ENCODE data around the gene CELF2.

Gene CELF2

GRCh38 chr10:11131112-11131639, 113.5 kb downstream of the CELF2 start:
- no peaks in the 10 kb centered on the region for H3K9me2 ChIP-seq (replicated peaks; ENCODE audit: insufficient read depth, low read length)
- H3K4me3 ChIP-seq (ENCODE audit: insufficient read depth, low read length, poor library complexity, severe bottlenecking): no peak overlapping the region
- no peaks in the 10 kb centered on the region for H3K36me3 ChIP-seq (ENCODE audit: low read length)
- H2AFZ ChIP-seq (ENCODE audit: low read depth, low read length, severe bottlenecking): no peak overlapping the region
- H3K79me2 ChIP-seq (ENCODE audit: insufficient read depth, low read length): no peaks in the 10 kb centered on the region
- H3F3A ChIP-seq (ENCODE audit: insufficient read depth): no peaks in the 10 kb centered on the region
- H4K20me1 ChIP-seq (ENCODE audit: low read depth, low read length): no peaks in the 10 kb centered on the region
- no peak overlapping the region for H3K27ac ChIP-seq (ENCODE audit: low read depth, low read length)
- H3K27me3 ChIP-seq (ENCODE audit: low read length): no peaks in the 10 kb centered on the region; the same call in 1 of the 2 replicates
- TF ChIP-seq CTCF (IDR thresholded peaks at IDR 0.05; ENCODE audit: insufficient read depth, low read length, poor library complexity, severe bottlenecking): no peak
- no peak for TF ChIP-seq EZH2phosphoT487 (conservative IDR thresholded peaks at IDR 0.05; ENCODE audit: low read length)
- H3K9ac ChIP-seq (ENCODE audit: low read length): no peak overlapping the region
- H3K4me2 ChIP-seq (ENCODE audit: low read depth, low read length, poor library complexity, severe bottlenecking): no peak overlapping the region
- H3K9me3 ChIP-seq (ENCODE audit: insufficient read depth, low read length): no peaks in the 10 kb centered on the region

DNA sequence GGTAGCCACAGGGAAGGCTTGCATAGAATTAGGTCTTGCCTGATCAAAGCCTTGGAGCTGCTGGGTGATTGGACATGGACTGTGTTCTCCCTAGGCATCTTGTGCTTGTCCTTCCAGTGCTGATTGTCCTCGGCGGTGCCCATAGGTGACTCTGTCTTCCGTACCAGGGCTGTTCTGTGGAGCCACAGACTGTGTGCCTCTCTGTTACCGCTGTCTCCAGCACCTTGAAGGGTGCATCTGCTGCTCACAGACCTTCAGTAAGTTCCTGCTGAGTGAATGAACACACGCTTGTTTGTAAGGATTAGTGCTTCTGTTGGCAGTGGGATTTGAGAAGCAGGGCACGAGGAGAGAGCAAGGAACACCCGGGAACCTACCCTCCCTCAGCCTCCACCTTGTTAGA, 116.7 kb downstream of the CELF2 start:
- Histone ChIP-seq H3K9me2 (replicated peaks; ENCODE audit: insufficient read depth, low read length) (no peaks in the 10 kb centered on the region), H3F3A (ENCODE audit: insufficient read depth) (no peaks in the 10 kb centered on the region), H2AFZ (ENCODE audit: low read depth, low read length, severe bottlenecking) (no peak overlapping the region), H3K4me2 (ENCODE audit: low read depth, low read length, poor library complexity, severe bottlenecking) (no peak overlapping the region), H3K9me3 (ENCODE audit: insufficient read depth, low read length) (no peaks in the 10 kb centered on the region), H3K9ac (ENCODE audit: low read length) (no peak overlapping the region), H3K79me2 (ENCODE audit: insufficient read depth, low read length) (no peaks in the 10 kb centered on the region), H3K36me3 (ENCODE audit: low read length) (no peaks in the 10 kb centered on the region), H4K20me1 (ENCODE audit: low read depth, low read length) (no peaks in the 10 kb centered on the region), H3K27ac (ENCODE audit: low read depth, low read length) (no peak overlapping the region), H3K4me3 (ENCODE audit: insufficient read depth, low read length, poor library complexity, severe bottlenecking) (no peak overlapping the region), H3K27me3 (ENCODE audit: low read length) (no peaks in the 10 kb centered on the region; the same call in 1 of the 2 replicates)
- TF ChIP-seq CTCF (IDR thresholded peaks at IDR 0.05; ENCODE audit: insufficient read depth, low read length, poor library complexity, severe bottlenecking) (no peak), EZH2phosphoT487 (conservative IDR thresholded peaks at IDR 0.05; ENCODE audit: low read length) (no peak)

- H4K20me1 ChIP-seq (ENCODE audit: low read depth, low read length): no peaks in the 10 kb centered on the region
- no peaks in the 10 kb centered on the region for H3K36me3 ChIP-seq (ENCODE audit: low read length)
- H3K9me3 ChIP-seq (ENCODE audit: insufficient read depth, low read length): no peaks in the 10 kb centered on the region
- H2AFZ ChIP-seq (ENCODE audit: low read depth, low read length, severe bottlenecking): no peak overlapping the region
- no peak overlapping the region for H3K27ac ChIP-seq (ENCODE audit: low read depth, low read length)
- no peaks in the 10 kb centered on the region for H3F3A ChIP-seq (ENCODE audit: insufficient read depth)
- no peak overlapping the region for H3K4me3 ChIP-seq (ENCODE audit: insufficient read depth, low read length, poor library complexity, severe bottlenecking)
- no peaks in the 10 kb centered on the region for H3K9me2 ChIP-seq (replicated peaks; ENCODE audit: insufficient read depth, low read length)
- no peak overlapping the region for H3K4me2 ChIP-seq (ENCODE audit: low read depth, low read length, poor library complexity, severe bottlenecking)
- H3K27me3 ChIP-seq (ENCODE audit: low read length): no peaks in the 10 kb centered on the region; the same call in 1 of the 2 replicates
- TF ChIP-seq CTCF (IDR thresholded peaks at IDR 0.05; ENCODE audit: insufficient read depth, low read length, poor library complexity, severe bottlenecking): no peak
- no peak for TF ChIP-seq EZH2phosphoT487 (conservative IDR thresholded peaks at IDR 0.05; ENCODE audit: low read length)
- no peaks in the 10 kb centered on the region for H3K79me2 ChIP-seq (ENCODE audit: insufficient read depth, low read length)
- H3K9ac ChIP-seq (ENCODE audit: low read length): no peak overlapping the region
Measured at GRCh38 chr10:11135709-11136108, 118.0 kb downstream of the CELF2 start.

Measured in SU-DHL-6 (cell line).